Activated naive CD4-positive, alpha-beta T cell treated with anti-CD3 and anti-CD28 coated beads, Interleukin-2, amount 50 U/mL, for 16 hours (primary cell): ENCODE measurements around the gene LTN1.
A peak's percentile ranks its signal among the peaks of the same experiment; 100 is the strongest.

Experiments
- DNase-seq: peaks from one replicate; pipeline ENCODE4 v3.0.0-alpha.2; 2020

The LTN1 gene

GRCh38 chr21:28928578-28929420, 63.9 kb downstream of the LTN1 start:
- DNase-seq: no peak

- DNase-seq: no peak
These were observed 65.5 kb downstream of the LTN1 start for GRCh38 chr21:28927130-28927529.

GRCh38 chr21:28923439-28923975, 69.2 kb downstream of the LTN1 start:
- no peak for DNase-seq

- DNase-seq: no peak
These were observed 70.3 kb downstream of the LTN1 start for GRCh38 chr21:28922368-28922767.

GRCh38 chr21:28916150-28916893, 76.4 kb downstream of the LTN1 start:
- DNase-seq: no peak

GRCh38 chr21:28913071-28913470, 79.6 kb downstream of the LTN1 start:
- DNase-seq: no peak

GRCh38 chr21:28910280-28910887, 82.3 kb downstream of the LTN1 start:
- no peak for DNase-seq

- DNase-seq: no peak
These were observed 84.3 kb downstream of the LTN1 start for GRCh38 chr21:28908351-28908750.

GRCh38 chr21:28906841-28907240, 85.8 kb downstream of the LTN1 start:
- DNase-seq: no peak

- no peak for DNase-seq
These were observed 86.4 kb downstream of the LTN1 start for GRCh38 chr21:28906236-28906635.

- no peak for DNase-seq
These were observed 87.7 kb downstream of the LTN1 start for GRCh38 chr21:28904961-28905435.

- DNase-seq: no peak
These were observed 89.2 kb downstream of the LTN1 start for GRCh38 chr21:28903448-28903847.

- no peak for DNase-seq
These were observed 92.2 kb downstream of the LTN1 start for GRCh38 chr21:28900481-28900880.

- DNase-seq: no peak
These were observed 92.9 kb downstream of the LTN1 start for GRCh38 chr21:28899744-28900143.

GRCh38 chr21:28899220-28899619, 93.5 kb downstream of the LTN1 start:
- DNase-seq: no peak

- no peak for DNase-seq
These were observed 99.0 kb downstream of the LTN1 start for GRCh38 chr21:28893687-28894086.

GRCh38 chr21:28892199-28893111, 100.2 kb downstream of the LTN1 start:
- no peak for DNase-seq

GRCh38 chr21:28885853-28886177, 106.9 kb downstream of the LTN1 start:
- no peak for DNase-seq

- DNase-seq: peak; percentile 92
These were observed 107.5 kb downstream of the LTN1 start for GRCh38 chr21:28884976-28885852.

GRCh38 chr21:28884481-28884880, 108.2 kb downstream of the LTN1 start:
- DNase-seq: no peak

GRCh38 chr21:28883931-28884330, 108.7 kb downstream of the LTN1 start:
- DNase-seq: no peak
